HG03108 (cell line): Measurements from ENCODE around the gene SPDEF.

ENCODE experiments used
- ATAC-seq: cut with Tn5 transposase; IDR thresholded peaks from one replicate; pipeline ENCODE4 v1.9.1; 2021; ENCODE audit warnings: moderate library complexity; ENCODE audit not compliant: unreplicated experiment

SPDEF gene

GRCh38 chr6:34547701-34548644, 8.2 kb downstream of the SPDEF start:
- no peak for ATAC-seq

- ATAC-seq, result no peak
Observed at GRCh38 chr6:34546551-34547321, 9.4 kb downstream of the SPDEF start.

DNA sequence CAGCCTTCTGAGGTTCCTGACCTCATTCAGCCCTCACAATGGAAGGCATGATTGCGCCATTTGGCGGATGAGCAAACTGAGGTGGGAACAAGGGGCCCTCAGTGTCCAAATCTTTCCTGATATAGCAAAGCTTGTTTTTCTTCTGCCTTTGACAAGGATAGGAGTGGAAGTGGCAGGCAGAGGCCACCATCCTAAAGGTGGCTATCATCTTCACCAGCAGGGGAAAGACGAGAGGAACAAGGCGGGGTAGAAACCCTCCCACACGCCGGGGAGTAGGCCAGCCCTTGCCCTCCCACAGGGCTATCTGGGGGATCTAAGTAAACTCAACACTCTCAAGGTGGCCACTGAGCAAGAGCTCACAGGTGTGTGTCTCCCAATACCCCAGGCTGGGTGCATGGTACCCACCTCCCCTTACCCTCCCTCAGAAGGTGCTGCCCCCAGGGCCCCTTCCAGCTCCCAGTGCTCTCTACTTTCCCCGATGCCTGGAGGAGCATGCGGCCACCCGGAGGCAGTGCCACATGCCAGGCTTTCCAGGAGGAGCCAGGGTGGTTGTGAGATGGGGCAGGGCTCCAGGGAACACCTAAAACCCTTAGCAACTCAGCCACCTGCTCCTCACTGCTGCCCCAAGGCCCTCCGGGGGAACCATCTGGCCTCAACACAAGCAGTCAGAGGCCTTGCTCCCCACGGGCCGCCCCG, 11.2 kb downstream of the SPDEF start:
- ATAC-seq, result no peak

DNA sequence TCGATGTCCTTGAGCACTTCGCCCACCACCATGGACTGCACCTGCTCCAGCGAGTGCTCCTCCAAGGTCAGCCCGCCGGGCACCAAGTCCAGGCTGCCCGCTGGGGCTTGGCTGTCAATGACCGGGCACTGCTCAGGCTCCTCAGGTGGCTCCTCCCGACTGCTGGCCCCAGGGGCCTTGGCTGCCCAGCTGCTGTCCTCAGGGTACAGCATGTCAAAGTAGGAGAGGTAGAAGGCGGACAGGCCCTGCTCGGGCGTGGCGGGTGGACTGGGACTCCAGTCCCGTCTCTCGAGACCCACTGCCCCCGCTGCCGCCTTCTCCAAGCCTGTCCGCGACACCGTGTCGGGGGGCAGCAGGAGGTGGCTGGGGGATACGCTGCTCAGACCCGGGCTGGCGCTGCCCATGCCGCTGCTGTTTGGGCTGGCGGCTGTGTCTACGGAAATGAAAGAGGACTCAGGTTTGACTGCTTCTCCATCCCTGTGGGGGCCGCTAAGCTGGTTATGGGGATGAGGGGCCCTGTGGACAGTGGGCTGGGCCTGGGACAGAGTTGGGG, 12.0 kb downstream of the SPDEF start:
- ATAC-seq, result no peak

- ATAC-seq, result no peak
Observed at GRCh38 chr6:34543421-34543820, 12.7 kb downstream of the SPDEF start.

- no peak for ATAC-seq
Observed at GRCh38 chr6:34540841-34541240, 15.3 kb downstream of the SPDEF start.

- no peak for ATAC-seq
Observed at GRCh38 chr6:34540222-34540621, 15.9 kb downstream of the SPDEF start.

GRCh38 chr6:34539181-34539580, 16.9 kb downstream of the SPDEF start:
- ATAC-seq, result no peak

DNA sequence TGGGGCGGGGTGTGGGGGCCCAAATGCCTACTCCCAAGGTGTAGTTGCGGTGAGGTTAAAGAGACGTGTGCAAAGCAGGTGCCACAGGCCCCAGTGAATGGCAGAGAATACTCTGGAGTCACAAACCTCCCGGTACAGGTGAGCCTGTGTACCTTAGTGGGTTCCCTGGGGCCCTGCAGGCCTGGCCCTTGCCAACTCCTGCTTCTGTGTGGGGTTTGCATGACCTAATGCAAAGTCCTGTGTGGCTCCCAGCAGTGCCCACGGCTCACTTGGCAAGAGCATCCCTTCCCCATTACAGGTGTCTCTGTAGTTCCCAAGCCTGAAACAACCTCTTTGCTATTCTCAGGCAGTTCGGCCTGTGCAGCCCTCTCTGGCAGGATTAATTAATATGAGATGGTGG, 17.5 kb downstream of the SPDEF start:
- ATAC-seq, result no peak

DNA sequence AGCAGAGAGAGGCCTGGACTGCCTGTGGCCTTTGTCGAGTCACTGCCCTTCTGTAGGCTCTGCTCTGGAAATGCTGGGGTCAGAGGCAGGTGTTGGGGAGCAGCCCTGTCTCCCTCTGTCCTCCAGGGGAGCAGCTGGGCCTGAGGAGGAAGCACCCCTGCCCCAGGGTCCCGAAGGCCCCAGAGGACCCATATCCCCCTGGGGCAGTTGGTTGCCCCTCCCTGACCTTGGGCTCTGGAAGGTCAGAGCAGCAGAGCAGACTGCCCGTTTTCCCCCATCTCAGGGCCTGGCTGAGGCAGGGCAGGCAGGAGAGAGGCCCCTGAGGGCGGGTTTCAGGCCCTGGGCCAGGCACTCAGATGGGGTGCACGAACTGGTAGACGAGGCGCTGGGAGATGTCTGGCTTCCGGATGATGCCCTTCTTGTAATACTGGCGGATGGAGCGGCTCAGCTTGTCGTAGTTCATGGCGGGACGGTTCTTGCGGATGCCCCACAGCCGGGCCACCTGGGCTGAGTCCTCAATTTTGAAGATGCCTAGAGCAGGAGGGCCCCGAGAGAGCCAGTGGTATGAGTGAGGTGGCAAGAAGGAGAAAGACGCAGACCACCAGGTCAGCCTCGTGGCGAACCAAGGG, 18.1 kb downstream of the SPDEF start:
- ATAC-seq, result no peak

DNA sequence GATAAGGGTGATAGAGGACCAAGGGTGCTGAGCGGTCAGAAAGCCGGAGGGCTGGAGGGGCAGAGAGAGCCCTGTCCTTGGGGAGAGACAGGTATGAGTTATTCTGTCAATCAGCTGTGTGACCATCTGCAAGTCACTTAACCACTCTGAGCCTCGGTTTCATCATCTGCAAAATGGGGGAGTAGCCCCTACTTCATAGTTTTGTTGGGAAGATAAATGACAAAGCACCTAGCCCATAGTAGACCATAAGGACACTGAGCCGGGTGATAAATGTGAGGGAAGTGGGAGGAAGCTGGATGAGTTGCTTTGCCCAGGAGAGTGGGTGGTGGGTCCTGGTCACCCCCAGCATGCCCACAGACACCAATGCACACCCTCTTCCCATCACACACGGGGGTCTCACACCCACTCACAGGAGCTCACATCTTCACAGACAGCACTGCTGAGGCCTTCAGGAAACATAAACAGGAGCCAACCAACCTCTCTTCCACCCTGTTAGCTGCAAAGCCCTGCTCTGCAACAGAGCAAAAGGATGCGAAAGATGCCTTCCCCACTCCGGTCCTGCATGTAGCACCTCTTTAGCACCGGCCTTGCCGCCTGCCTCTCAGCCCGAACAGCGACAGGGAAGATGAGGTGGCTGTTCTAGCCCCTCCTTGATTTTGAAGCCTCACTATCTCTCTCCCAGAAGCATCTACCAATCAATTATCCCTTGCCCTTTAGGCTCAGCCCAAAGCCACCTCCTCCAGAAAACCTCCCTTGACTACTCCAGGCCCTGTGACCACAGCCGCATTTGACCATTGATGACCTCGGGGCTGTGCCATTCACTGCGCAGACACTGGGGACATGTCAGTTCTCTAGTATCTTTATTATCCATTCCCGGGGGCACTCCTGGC, 18.9 kb downstream of the SPDEF start:
- no peak for ATAC-seq

GRCh38 chr6:34536251-34536958, 19.7 kb downstream of the SPDEF start:
- no peak for ATAC-seq

GRCh38 chr6:34535646-34536045, 20.5 kb downstream of the SPDEF start:
- ATAC-seq, result no peak

- ATAC-seq, result no peak
Observed at GRCh38 chr6:34535199-34535598, 20.9 kb downstream of the SPDEF start.

- ATAC-seq, result no peak
Observed at GRCh38 chr6:34534656-34535055, 21.5 kb downstream of the SPDEF start.

GRCh38 chr6:34534146-34534545, 22.0 kb downstream of the SPDEF start:
- no peak for ATAC-seq

DNA sequence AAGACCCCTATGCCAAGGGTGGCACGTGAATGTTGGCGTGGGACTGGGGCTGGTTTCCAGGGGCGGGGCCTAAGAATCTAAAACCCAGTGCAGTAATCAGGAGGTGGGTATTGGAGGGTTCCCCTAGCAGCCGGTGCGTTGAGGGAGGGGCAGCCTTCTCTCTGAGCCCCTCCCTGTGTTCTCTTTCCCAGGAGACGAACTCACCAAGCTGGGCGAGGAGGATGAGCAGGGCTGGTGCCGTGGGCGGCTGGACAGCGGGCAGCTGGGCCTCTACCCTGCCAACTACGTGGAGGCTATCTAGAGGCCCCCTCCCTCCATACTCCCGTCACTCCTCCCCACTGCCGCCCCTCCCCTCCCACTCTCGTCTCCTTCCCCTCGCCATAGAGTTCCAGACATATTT, 23.9 kb downstream of the SPDEF start:
- ATAC-seq, result no peak

DNA sequence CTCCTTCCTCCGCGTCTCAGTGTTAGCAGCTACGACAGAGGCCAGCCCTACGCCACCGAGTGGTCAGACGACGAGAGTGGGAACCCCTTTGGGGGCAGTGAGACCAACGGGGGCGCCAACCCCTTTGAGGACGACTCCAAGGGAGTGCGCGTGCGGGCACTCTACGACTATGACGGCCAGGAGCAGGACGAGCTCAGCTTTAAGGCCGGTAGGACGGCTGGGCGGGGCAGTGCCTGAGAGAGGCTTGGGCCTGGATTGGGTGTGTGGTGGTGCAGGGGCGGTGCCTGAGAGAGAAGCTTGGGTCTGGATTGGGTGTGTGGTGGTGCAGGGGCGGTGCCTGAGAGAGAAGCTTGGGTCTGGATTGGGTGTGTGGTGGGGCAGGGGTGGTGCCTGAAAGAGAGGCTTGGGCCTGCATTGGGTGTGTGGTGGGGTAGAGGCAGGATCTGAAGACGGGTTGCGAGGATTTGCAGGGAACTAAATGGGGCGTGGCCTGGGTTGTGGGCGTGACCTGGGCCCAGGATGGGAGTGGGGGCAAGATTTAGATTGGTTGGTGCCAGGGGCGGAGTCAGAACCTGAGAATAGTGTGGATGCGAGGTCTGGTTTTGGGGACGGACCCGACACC, 24.4 kb downstream of the SPDEF start:
- peak; percentile 39 for ATAC-seq
